ENCODE measurements around the gene RFX2. TPM values are rescaled to one million over a fixed set of nuclear protein-coding genes. Genes with fewer than 3 reads are reported as not detected.

RFX2 gene
- total and polyA plus RNA-seq, 4 experiments from 2014 or later: 3.6 to 6.7 (median 5.8) TPM

DNA sequence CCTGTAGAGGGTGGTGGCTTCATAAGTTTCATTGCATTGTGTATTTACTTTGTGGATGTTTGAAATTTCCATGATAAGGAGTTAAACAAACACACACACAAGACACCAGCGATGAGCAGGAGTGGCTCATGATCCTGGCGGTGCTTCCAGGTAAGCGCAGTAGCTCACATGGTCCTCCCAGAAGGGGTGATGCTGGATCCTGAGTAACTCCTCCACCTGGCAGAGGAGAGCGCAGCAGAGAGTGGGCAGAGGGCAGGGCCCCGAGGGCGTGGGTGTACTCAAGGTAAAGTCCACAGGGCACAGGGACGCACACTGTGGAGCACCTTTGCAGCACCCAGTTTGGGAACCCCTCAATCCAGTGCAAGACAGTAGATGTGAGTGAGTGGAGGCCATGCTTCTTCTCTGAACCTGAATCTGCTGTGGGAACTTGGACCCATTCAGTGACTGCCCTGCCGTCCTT, 54.0 kb downstream of the RFX2 start:
- DNase-seq: no peak
- H3K4me1 Mint-ChIP-seq: peaks cover 24 to 42% (median 30%) of the 10 kb centered on the region in 4 donors
- no peaks in the 10 kb centered on the region for H3K27me3 ChIP-seq (ENCODE audit: insufficient read depth, low read length)
- H3K27ac ChIP-seq (ENCODE audit: low read depth, low read length): no peak overlapping the region
- H3K36me3 ChIP-seq (ENCODE audit: insufficient read depth, low read length): no peaks in the 10 kb centered on the region
- H3K36me3 Mint-ChIP-seq: no peaks in the 10 kb centered on the region
- H3K9me3 Mint-ChIP-seq: peaks cover 0 to 4% (median 0%) of the 10 kb centered on the region in 8 donors
- H3K4me3 ChIP-seq (ENCODE audit: low read length in 2 of 2): no peak overlapping the region
- peak overlapping the region in 4 of 7 donors; percentile 53 to 87 (median 74) for H3K27ac Mint-ChIP-seq
- H3K4me1 ChIP-seq (ENCODE audit: insufficient read depth, low read length): peaks cover 26% of the 10 kb centered on the region
- H3K4me3 Mint-ChIP-seq: peak overlapping the region in 1 of 8 donors; percentile 57
- intact Hi-C loops (cut with micrococcal nuclease): no loop called here
- H3K27me3 Mint-ChIP-seq: peaks cover 0 to 2% of the 10 kb centered on the region in 2 donors
- CTCF ChIA-PET (ENCODE audit: partially characterized antibody): no interaction called here
- no peaks in the 10 kb centered on the region for H3K9me3 ChIP-seq (ENCODE audit: control insufficient read depth in 1 of 2, low read length in 2 of 2)
- POLR2A ChIA-PET (ENCODE audit: partially characterized antibody): no interaction called here

DNA sequence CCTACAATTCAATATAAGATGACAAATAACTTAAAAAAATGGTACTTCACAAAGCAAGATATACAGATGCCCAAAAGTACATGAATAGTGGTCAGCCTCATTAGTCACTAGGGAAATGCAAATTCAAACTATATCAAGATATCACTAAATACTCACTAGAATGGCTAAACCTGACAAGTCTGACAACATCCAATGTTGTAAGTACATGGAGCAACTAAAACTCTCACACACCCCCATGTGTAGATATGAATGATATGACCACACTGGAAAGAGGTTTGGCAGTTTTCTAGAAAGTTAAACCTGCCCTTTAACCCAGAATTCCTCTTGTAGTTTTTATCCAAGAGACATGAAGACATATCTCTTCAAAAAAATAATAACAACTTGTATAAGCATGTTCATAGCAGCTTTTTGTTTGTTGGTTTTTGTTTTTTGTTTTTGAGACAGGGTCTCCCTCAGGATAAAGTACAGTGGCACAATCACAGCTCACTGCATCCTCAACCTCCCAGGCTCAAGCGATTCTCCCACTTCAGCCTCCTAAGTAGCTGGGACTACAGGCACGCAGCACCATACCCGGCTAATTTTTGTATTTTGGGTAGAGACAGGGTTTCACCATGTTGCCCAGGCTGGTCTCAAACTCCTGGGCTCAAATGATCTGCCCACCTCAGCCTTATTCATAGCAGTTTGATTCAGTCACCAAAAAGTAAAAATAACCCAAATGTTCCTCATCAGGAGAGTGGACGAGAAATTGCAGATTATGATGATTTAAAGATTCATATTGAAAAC, 55.1 kb downstream of the RFX2 start:
- CTCF ChIA-PET (ENCODE audit: partially characterized antibody): interaction anchor here (1.4 kb wide), 1 partner anchor 70 kb away, joined by 6 read pairs; no protein-coding TSS in a partner anchor
- peaks cover 13 to 31% (median 20%) of the 10 kb centered on the region in 4 donors for H3K4me1 Mint-ChIP-seq

DNA sequence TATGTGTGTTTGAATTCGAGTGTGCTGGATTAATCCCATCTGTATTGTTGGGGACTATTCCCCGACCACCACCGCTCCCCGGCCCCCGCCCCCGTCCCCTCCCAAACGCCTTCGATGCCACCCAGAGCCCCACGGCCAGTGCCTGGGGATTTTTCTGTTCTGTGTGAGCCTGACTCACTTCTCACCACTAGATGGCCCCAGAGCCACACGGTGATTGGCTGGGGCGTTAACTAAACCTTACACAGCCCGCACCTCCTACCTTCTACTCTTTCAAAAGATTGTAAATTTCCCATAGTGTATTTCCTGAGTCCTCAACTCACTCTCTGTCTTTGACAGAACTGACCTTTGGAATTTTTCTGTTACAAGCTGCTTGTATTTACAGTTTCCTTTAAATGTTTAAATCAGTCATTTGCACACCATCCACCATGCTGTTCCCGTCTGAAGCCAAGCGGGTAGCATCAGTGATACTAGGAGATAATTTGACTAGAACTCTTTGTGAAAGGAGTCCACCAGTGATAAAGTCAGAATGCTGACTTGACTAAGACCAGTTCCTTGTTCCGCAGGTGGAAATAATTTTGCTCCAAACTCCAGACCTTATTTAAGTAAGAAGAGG, 61.4 kb downstream of the RFX2 start:
- DNase-seq: peak; percentile 73 to 77 (median 75)
- peaks cover 0 to 4% (median 0%) of the 10 kb centered on the region in 8 donors for H3K9me3 Mint-ChIP-seq
- no peaks in the 10 kb centered on the region for H3K27me3 ChIP-seq (ENCODE audit: insufficient read depth, low read length)
- intact Hi-C loops (cut with micrococcal nuclease): loop anchor here (1.0 kb wide), 1 partner anchor 76 kb away; no protein-coding TSS in a partner anchor
- no peaks in the 10 kb centered on the region for H3K9me3 ChIP-seq (ENCODE audit: control insufficient read depth in 1 of 2, low read length in 2 of 2)
- H3K36me3 ChIP-seq (ENCODE audit: insufficient read depth, low read length): no peaks in the 10 kb centered on the region
- H3K4me1 Mint-ChIP-seq: peaks cover 1 to 6% (median 4%) of the 10 kb centered on the region in 4 donors
- H3K27me3 Mint-ChIP-seq: peaks cover 0 to 2% of the 10 kb centered on the region in 2 donors
- no peaks in the 10 kb centered on the region for H3K36me3 Mint-ChIP-seq
- POLR2A ChIA-PET (ENCODE audit: partially characterized antibody): interaction anchor here (1.6 kb wide), 1 partner anchor 76 kb away, joined by 7 read pairs; no protein-coding TSS in a partner anchor
- H3K4me3 Mint-ChIP-seq: peak overlapping the region in 1 of 8 donors; percentile 26
- H3K4me3 ChIP-seq (ENCODE audit: low read length in 2 of 2): no peak overlapping the region
- H3K4me1 ChIP-seq (ENCODE audit: insufficient read depth, low read length): no peaks in the 10 kb centered on the region
- CTCF ChIA-PET (ENCODE audit: partially characterized antibody): interaction anchor here (0.6 to 5.2 kb wide), 18 partner anchors 8 to 245 kb away, joined by 3 to 134 read pairs (median 3); no protein-coding TSS in a partner anchor
- no peak overlapping the region for H3K27ac ChIP-seq (ENCODE audit: low read depth, low read length)
- peak overlapping the region in 1 of 7 donors; percentile 15 for H3K27ac Mint-ChIP-seq

More for the DNA sequence above, 55.1 kb downstream of the RFX2 start:
- Histone ChIP-seq H3K4me1 (ENCODE audit: insufficient read depth, low read length) (peaks cover 18% of the 10 kb centered on the region), H3K36me3 (ENCODE audit: insufficient read depth, low read length) (no peaks in the 10 kb centered on the region), H3K9me3 (ENCODE audit: control insufficient read depth in 1 of 2, low read length in 2 of 2) (no peaks in the 10 kb centered on the region), H3K4me3 (ENCODE audit: low read length in 2 of 2) (no peak overlapping the region), H3K27me3 (ENCODE audit: insufficient read depth, low read length) (no peaks in the 10 kb centered on the region), H3K27ac (ENCODE audit: low read depth, low read length) (no peak overlapping the region)
- Mint-ChIP-seq H3K36me3 (no peaks in the 10 kb centered on the region), H3K9me3 (peaks cover 0 to 4% (median 0%) of the 10 kb centered on the region in 8 donors), H3K27me3 (peaks cover 0 to 2% of the 10 kb centered on the region in 2 donors), H3K27ac (peak overlapping the region in 2 of 7 donors; percentile 10 to 46), H3K4me3 (no peak overlapping the region)
- intact Hi-C loops (cut with micrococcal nuclease): no loop called here
- no peak for DNase-seq
- POLR2A ChIA-PET (ENCODE audit: partially characterized antibody): no interaction called here

DNA sequence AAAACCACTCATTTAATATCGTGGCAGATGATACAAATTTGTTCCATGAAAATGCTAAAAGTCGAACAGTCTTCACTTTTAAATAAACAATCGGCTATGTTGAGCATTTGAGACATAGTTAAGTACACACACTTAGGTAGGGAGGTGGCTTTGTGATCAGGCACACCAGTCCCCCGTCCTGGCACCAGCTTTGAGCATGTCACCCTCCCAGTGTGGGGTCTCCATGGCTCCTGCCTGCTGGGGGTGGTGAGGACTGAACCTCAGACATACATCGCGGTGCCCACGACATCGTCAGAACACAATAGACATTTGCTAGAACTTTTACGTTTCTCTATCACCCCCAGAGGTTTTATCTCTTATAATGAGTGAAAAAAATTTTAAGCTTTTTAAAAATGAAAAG, 62.0 kb downstream of the RFX2 start:
- intact Hi-C loops (cut with micrococcal nuclease): no loop called here
- Histone ChIP-seq H3K4me1 (ENCODE audit: insufficient read depth, low read length) (no peaks in the 10 kb centered on the region), H3K9me3 (ENCODE audit: control insufficient read depth in 1 of 2, low read length in 2 of 2) (no peaks in the 10 kb centered on the region), H3K27ac (ENCODE audit: low read depth, low read length) (no peak overlapping the region), H3K36me3 (ENCODE audit: insufficient read depth, low read length) (no peaks in the 10 kb centered on the region), H3K4me3 (ENCODE audit: low read length in 2 of 2) (no peak overlapping the region), H3K27me3 (ENCODE audit: insufficient read depth, low read length) (no peaks in the 10 kb centered on the region)
- no peaks in the 10 kb centered on the region for H3K36me3 Mint-ChIP-seq
- ChIA-PET CTCF (ENCODE audit: partially characterized antibody) (interaction anchor here (0.6 to 5.2 kb wide), 19 partner anchors 8 to 244 kb away, joined by 3 to 134 read pairs (median 3); no protein-coding TSS in a partner anchor), POLR2A (ENCODE audit: partially characterized antibody) (interaction anchor here (1.6 kb wide), 1 partner anchor 77 kb away, joined by 7 read pairs; no protein-coding TSS in a partner anchor)
- no peak overlapping the region for H3K27ac Mint-ChIP-seq
- peaks cover 1 to 6% (median 4%) of the 10 kb centered on the region in 4 donors for H3K4me1 Mint-ChIP-seq
- H3K4me3 Mint-ChIP-seq: no peak overlapping the region
- H3K9me3 Mint-ChIP-seq: peaks cover 0 to 4% (median 0%) of the 10 kb centered on the region in 8 donors
- peaks cover 0 to 2% of the 10 kb centered on the region in 2 donors for H3K27me3 Mint-ChIP-seq
- no peak for DNase-seq

DNA sequence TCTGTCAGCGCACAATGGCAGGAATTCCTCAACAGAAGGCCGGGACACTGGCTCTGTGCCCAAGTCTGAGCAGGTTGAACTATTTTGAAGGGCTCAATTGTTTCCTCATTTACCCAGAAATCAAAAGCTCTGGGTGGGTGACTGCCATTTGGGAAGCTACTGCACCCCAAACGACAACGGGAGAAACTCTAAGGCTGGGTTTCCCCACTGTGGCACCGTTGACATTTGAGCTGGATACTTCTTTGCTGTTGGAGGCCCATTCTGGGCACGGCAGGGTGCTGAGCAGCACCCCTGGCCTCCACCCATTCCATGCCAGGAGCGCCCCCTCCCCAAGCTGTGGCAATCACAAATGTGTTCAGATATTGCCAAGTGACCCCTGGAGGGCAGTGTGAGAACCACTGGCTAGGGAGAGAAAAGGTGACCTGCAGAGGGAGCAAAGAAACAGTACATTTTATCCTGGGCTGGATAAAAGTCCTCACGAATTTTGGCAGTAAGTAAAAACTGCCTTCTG, 62.5 kb downstream of the RFX2 start:
- CTCF ChIA-PET (ENCODE audit: partially characterized antibody): interaction anchor here (0.6 to 5.2 kb wide), 16 partner anchors 7 to 83 kb away, joined by 3 to 134 read pairs (median 4); no protein-coding TSS in a partner anchor
- POLR2A ChIA-PET (ENCODE audit: partially characterized antibody): interaction anchor here (1.6 kb wide), 1 partner anchor 77 kb away, joined by 7 read pairs; no protein-coding TSS in a partner anchor
- H3K27me3 Mint-ChIP-seq: peaks cover 0 to 2% of the 10 kb centered on the region in 2 donors

DNA sequence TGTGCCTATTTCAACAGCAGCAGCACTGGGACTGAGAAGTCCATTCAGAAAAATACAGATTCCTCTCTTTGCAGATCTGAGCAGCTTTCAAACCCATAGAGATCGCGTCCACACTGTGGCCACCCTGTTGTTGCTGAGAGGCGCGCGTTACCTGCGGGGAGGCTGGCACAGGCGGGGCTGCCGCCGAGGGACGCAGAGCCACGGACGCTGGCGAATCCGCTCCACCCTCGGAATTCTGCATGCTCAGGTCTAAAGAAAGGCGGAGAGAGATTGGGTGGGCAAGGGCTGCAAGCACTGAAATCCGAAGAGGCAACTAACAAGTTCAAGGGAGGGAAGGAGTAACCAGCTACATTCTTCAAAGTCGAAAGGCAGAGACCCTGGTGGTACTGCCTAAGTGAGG, 63.0 kb downstream of the RFX2 start:
- no peak for DNase-seq
- H3K4me3 Mint-ChIP-seq: no peak overlapping the region
- no peaks in the 10 kb centered on the region for H3K9me3 Mint-ChIP-seq
- H3K4me1 Mint-ChIP-seq: peaks cover 1 to 6% (median 4%) of the 10 kb centered on the region in 4 donors
- CTCF ChIA-PET (ENCODE audit: partially characterized antibody): interaction anchor here (1.1 to 5.2 kb wide), 4 partner anchors 9 to 79 kb away, joined by 3 to 134 read pairs (median 4); no protein-coding TSS in a partner anchor
- H3K27me3 ChIP-seq (ENCODE audit: insufficient read depth, low read length): no peaks in the 10 kb centered on the region
- H3K4me3 ChIP-seq (ENCODE audit: low read length in 2 of 2): no peak overlapping the region
- peaks cover 0 to 2% of the 10 kb centered on the region in 2 donors for H3K27me3 Mint-ChIP-seq
- POLR2A ChIA-PET (ENCODE audit: partially characterized antibody): no interaction called here
- no peaks in the 10 kb centered on the region for H3K4me1 ChIP-seq (ENCODE audit: insufficient read depth, low read length)
- intact Hi-C loops (cut with micrococcal nuclease): no loop called here
- H3K27ac Mint-ChIP-seq: no peak overlapping the region
- no peaks in the 10 kb centered on the region for H3K36me3 Mint-ChIP-seq
- H3K36me3 ChIP-seq (ENCODE audit: insufficient read depth, low read length): no peaks in the 10 kb centered on the region
- H3K9me3 ChIP-seq (ENCODE audit: control insufficient read depth in 1 of 2, low read length in 2 of 2): no peaks in the 10 kb centered on the region
- H3K27ac ChIP-seq (ENCODE audit: low read depth, low read length): no peak overlapping the region

More for the DNA sequence above, 62.5 kb downstream of the RFX2 start:
- no peak for DNase-seq
- no peak overlapping the region for H3K4me3 ChIP-seq (ENCODE audit: low read length in 2 of 2)
- no peak overlapping the region for H3K4me3 Mint-ChIP-seq
- no peaks in the 10 kb centered on the region for H3K9me3 ChIP-seq (ENCODE audit: control insufficient read depth in 1 of 2, low read length in 2 of 2)
- H3K36me3 ChIP-seq (ENCODE audit: insufficient read depth, low read length): no peaks in the 10 kb centered on the region
- no peaks in the 10 kb centered on the region for H3K9me3 Mint-ChIP-seq
- intact Hi-C loops (cut with micrococcal nuclease): no loop called here
- H3K27ac Mint-ChIP-seq: no peak overlapping the region
- no peak overlapping the region for H3K27ac ChIP-seq (ENCODE audit: low read depth, low read length)
- H3K27me3 ChIP-seq (ENCODE audit: insufficient read depth, low read length): no peaks in the 10 kb centered on the region
- no peaks in the 10 kb centered on the region for H3K4me1 ChIP-seq (ENCODE audit: insufficient read depth, low read length)
- H3K4me1 Mint-ChIP-seq: peaks cover 1 to 6% (median 4%) of the 10 kb centered on the region in 4 donors
- no peaks in the 10 kb centered on the region for H3K36me3 Mint-ChIP-seq
